SJSA1 (cell line): ENCODE results near the gene FHOD3. TPM values are rescaled to one million over a fixed set of nuclear protein-coding genes. Genes with fewer than 3 reads are reported as not detected.
"Not testable (repeated sequence)": the region's sequence is repeated elsewhere in the genome, so short reads cannot be mapped to it uniquely, and the experiment has no call there.

Source experiments
- DNase-seq, 2 experiments: peaks; one replicate each; pipeline ENCODE4 v3.0.0-alpha.2; 2015 to 2020; ENCODE audit warnings: low spot score in 2 of 2, low read depth in 1 of 2
- H3K27ac ChIP-seq: fragments of 250-450 bp; sonication (Bioruptor Pico); 2 replicates; pipeline ENCODE4 v1.5.1; 2020; ENCODE audit warnings: mild to moderate bottlenecking, moderate library complexity
- H3K27me3 ChIP-seq: fragments of 250-450 bp; sonication (Bioruptor Pico); replicated peaks from 2 replicates; pipeline ENCODE4 v1.5.1; 2020; ENCODE audit warnings: mild to moderate bottlenecking, moderate library complexity
- H3K36me3 ChIP-seq: fragments of 250-450 bp; sonication (Bioruptor Pico); 2 replicates; pipeline ENCODE4 v1.5.1; 2020; ENCODE audit warnings: mild to moderate bottlenecking
- H3K4me1 ChIP-seq: fragments of 250-450 bp; sonication (Bioruptor Pico); replicated peaks from 2 replicates; pipeline ENCODE4 v1.6.1; 2021; ENCODE audit warnings: mild to moderate bottlenecking
- H3K4me3 ChIP-seq: fragments of 250-450 bp; sonication (Bioruptor Pico); 2 replicates; pipeline ENCODE4 v1.5.1; 2020; ENCODE audit warnings: mild to moderate bottlenecking
- H3K9me3 ChIP-seq: fragments of 250-450 bp; sonication (Bioruptor Pico); replicated peaks from 2 replicates; pipeline ENCODE4 v1.5.1; 2020; ENCODE audit warnings: mild to moderate bottlenecking
- total RNA-seq: library from RNA; depleted of rRNA; stranded (reverse); fragments of >200 nt; shearing (Covaris generic); gene quantifications from 2 replicates; pipeline ENCODE4 v1.2.3, GENCODE V29; 2014

FHOD3 gene
- total RNA-seq, 1 experiment from 2014 or later: 0.53 TPM

GRCh38 chr18:36702401-36703013 lies 405.0 kb downstream of the FHOD3 start:
- Histone ChIP-seq H3K27ac (no peak overlapping the region), H3K27me3 (no peaks in the 10 kb centered on the region), H3K4me1 (no peaks in the 10 kb centered on the region), H3K9me3 (no peaks in the 10 kb centered on the region), H3K4me3 (no peak overlapping the region), H3K36me3 (no peaks in the 10 kb centered on the region)
- no peak for DNase-seq

DNA sequence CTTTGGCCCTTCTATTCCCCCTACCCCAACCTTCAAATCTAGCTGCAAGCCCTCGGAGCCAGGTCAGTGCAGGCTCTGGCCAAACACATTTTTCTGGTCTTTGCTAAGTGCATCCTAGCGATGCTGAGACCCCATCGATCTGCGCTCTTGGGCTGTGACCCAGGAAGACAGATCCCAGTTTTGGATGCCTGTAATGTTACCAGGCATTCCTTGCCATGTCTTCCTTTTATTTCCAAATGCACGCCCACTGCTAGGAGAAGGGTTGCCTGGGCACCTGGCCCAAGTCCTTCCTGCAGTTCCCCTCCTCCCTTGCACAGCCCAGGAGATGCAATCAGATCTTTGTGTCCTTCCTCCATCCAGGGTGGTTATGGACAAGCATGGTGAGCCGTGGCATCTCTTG lies 406.6 kb downstream of the FHOD3 start:
- Histone ChIP-seq H3K27me3 (no peaks in the 10 kb centered on the region), H3K36me3 (no peaks in the 10 kb centered on the region), H3K4me1 (no peaks in the 10 kb centered on the region), H3K27ac (no peak overlapping the region), H3K4me3 (no peak overlapping the region), H3K9me3 (no peaks in the 10 kb centered on the region)
- no peak for DNase-seq

GRCh38 chr18:36706134-36706881 lies 408.8 kb downstream of the FHOD3 start:
- Histone ChIP-seq H3K27me3 (no peaks in the 10 kb centered on the region), H3K4me3 (no peak overlapping the region), H3K36me3 (no peaks in the 10 kb centered on the region), H3K4me1 (no peaks in the 10 kb centered on the region), H3K27ac (no peak overlapping the region), H3K9me3 (no peaks in the 10 kb centered on the region)
- DNase-seq: no peak

- Histone ChIP-seq H3K27ac (no peak overlapping the region), H3K36me3 (no peaks in the 10 kb centered on the region), H3K27me3 (no peaks in the 10 kb centered on the region), H3K4me1 (no peaks in the 10 kb centered on the region), H3K9me3 (no peaks in the 10 kb centered on the region), H3K4me3 (no peak overlapping the region)
- no peak for DNase-seq
Observed at GRCh38 chr18:36708366-36708765, 410.9 kb downstream of the FHOD3 start.

GRCh38 chr18:36709315-36709714 lies 411.8 kb downstream of the FHOD3 start:
- Histone ChIP-seq H3K4me3 (no peak overlapping the region), H3K27me3 (no peaks in the 10 kb centered on the region), H3K36me3 (no peaks in the 10 kb centered on the region), H3K27ac (no peak overlapping the region), H3K9me3 (no peaks in the 10 kb centered on the region), H3K4me1 (no peaks in the 10 kb centered on the region)
- no peak for DNase-seq

DNA sequence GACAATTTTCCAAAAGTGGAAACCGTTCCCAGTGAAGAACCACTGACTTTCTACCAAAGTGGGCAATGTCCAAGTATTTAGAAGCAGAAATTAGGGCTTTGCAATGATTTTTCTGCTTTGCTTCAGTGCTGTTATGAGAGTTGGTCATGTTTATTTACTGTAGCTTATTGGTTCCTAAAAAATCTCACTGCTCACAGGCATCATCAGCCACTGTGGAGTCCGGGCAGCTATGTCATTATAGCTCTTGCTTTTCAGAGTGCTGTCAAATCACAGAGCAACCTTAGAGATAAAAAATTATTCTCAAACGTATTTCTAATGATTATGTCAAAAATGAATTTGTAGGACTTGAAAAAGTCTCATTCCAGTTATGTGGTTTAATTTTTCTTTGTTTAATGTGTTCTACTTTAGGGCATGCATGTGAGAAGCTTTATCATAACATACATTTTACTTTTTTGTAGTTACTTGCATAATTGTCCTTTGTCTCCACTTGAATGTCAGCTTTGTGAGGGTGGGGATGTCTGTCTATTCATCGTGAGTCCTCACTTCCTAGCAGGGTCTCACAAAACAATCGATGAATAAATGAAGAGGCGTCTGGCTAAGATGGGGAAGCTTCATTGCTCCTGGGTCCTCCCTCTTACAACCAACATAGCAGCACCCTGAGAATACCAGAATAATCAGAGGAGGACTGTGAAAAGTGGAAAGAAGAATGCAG lies 413.7 kb downstream of the FHOD3 start:
- no peaks in the 10 kb centered on the region for H3K4me1 ChIP-seq
- no peak overlapping the region for H3K4me3 ChIP-seq
- H3K36me3 ChIP-seq: no peaks in the 10 kb centered on the region
- H3K27ac ChIP-seq: no peak overlapping the region
- H3K9me3 ChIP-seq: no peaks in the 10 kb centered on the region
- no peak for DNase-seq
- no peaks in the 10 kb centered on the region for H3K27me3 ChIP-seq

GRCh38 chr18:36711813-36712444 lies 414.4 kb downstream of the FHOD3 start:
- Histone ChIP-seq H3K27me3 (no peaks in the 10 kb centered on the region), H3K4me1 (no peaks in the 10 kb centered on the region), H3K4me3 (no peak overlapping the region), H3K9me3 (no peaks in the 10 kb centered on the region), H3K27ac (no peak overlapping the region), H3K36me3 (no peaks in the 10 kb centered on the region)
- peak in 1 of 2 experiments; percentile 4 for DNase-seq

DNA sequence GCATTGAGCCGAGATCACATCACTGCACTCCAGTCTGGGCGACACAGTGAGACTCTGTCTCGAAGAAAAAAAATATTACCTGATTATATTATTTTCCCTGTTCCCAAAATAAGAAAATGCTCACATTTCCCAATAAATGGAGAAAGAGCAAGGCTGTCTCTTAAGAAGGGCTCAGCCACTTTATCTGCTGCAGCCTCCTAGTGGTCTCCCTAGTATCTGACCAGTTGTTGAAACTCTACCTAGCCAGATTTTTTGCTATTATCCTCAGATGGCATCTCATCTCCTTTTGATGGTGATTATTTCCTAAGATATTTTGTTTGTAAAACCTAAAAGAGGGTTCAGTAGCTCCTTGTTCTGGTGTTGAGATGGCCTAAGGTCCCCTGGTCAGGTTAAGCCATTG lies 417.0 kb downstream of the FHOD3 start:
- no peak for DNase-seq
- H3K27me3 ChIP-seq: no peaks in the 10 kb centered on the region
- no peaks in the 10 kb centered on the region for H3K4me1 ChIP-seq
- no peak overlapping the region for H3K27ac ChIP-seq
- H3K4me3 ChIP-seq: no peak overlapping the region
- H3K36me3 ChIP-seq: no peaks in the 10 kb centered on the region
- no peaks in the 10 kb centered on the region for H3K9me3 ChIP-seq

- Histone ChIP-seq H3K9me3 (no peaks in the 10 kb centered on the region), H3K4me1 (no peaks in the 10 kb centered on the region), H3K36me3 (no peaks in the 10 kb centered on the region), H3K4me3 (no peak overlapping the region), H3K27ac (no peak overlapping the region), H3K27me3 (no peaks in the 10 kb centered on the region)
- DNase-seq: no peak
Observed at GRCh38 chr18:36717422-36718110, 420.1 kb downstream of the FHOD3 start.

DNA sequence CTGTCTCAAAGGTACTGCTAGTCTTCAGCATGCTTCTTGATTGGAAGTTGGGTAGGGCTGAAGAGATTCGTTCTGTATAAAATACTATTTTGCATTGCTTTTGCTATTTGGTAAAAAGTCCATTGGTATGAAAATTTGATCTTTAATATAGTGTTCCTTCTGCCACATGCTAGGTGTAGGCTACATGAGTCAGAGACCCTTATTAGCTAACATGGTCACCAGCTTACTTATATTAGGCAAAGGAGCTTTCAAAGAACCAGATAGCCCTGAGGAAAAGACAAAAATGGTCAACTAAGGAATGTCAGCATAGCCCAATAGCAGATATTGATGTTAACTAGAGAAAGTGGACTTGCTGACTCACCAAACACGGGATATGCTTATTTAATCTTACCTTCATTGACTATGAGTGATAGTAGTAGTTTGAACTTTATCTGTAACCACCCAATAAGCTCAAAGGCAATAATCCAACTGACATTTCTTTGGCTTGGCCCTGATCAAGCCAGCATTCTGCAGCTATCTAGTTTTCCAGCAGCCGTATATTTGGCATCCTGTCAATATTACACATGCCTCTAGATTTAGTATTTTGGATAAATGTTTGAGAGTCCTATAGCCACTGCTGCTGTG lies 421.3 kb downstream of the FHOD3 start:
- DNase-seq: no peak
- no peak overlapping the region for H3K27ac ChIP-seq
- H3K4me3 ChIP-seq: no peak overlapping the region
- no peaks in the 10 kb centered on the region for H3K36me3 ChIP-seq
- H3K9me3 ChIP-seq: no peaks in the 10 kb centered on the region
- H3K4me1 ChIP-seq: no peaks in the 10 kb centered on the region
- H3K27me3 ChIP-seq: no peaks in the 10 kb centered on the region

- no peak for DNase-seq
- Histone ChIP-seq H3K4me1 (no peaks in the 10 kb centered on the region), H3K27ac (no peak overlapping the region), H3K36me3 (no peaks in the 10 kb centered on the region), H3K9me3 (no peaks in the 10 kb centered on the region), H3K4me3 (no peak overlapping the region), H3K27me3 (no peaks in the 10 kb centered on the region)
Observed at GRCh38 chr18:36719630-36720029, 422.1 kb downstream of the FHOD3 start.

DNA sequence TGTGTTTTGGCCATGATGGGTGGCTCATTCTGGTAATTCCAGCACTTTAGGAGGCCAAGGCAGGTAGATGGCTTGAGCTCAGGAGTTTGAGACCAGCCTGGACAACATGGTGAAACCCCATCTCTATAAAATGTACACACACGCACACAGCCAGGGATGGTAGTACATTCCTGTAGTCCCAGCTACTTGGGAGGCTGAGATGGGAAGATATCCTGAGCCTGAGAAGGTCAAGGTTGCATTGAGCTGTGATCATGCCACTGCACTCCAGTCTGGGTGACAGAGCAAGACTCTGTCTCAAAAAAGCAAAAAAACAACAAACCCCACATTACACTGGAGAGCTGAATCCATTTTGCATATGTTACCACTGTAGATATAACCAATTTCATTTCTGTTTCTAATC lies 423.8 kb downstream of the FHOD3 start:
- H3K4me3 ChIP-seq, H3K36me3 ChIP-seq, H3K9me3 ChIP-seq, H3K4me1 ChIP-seq, H3K27me3 ChIP-seq, DNase-seq, H3K27ac ChIP-seq: not testable (repeated sequence)

DNA sequence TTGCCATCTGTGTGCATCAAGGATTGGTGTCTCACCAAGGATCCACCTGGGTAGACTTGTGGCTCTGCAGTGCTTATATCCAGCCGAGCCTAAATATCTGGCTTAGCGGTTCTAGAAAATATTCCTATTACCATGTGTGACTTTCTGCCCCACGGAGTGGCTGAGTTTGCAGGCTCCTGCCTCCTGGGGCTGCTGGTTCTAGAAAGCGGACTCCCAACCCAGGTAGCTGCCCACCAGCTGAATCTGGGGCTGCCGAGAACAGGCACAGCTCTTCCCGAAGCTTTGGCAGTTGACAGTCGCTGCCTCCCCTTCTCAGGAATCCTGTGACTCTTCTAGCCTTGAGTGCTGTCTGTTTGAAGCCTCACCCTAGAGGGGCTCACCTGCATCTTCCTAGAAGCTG lies 426.7 kb downstream of the FHOD3 start:
- Histone ChIP-seq H3K9me3 (no peaks in the 10 kb centered on the region), H3K4me1 (no peaks in the 10 kb centered on the region), H3K36me3 (no peaks in the 10 kb centered on the region), H3K27me3 (no peaks in the 10 kb centered on the region), H3K4me3 (no peak overlapping the region), H3K27ac (no peak overlapping the region)
- no peak for DNase-seq
